ENCODE measurements around the gene MTHFD2L.

Gene MTHFD2L

GRCh38 chr4:74305000-74305399 is 147.1 kb downstream of the MTHFD2L start:
- DNase-seq (ENCODE audit: low read depth, low spot score), result no peak

- DNase-seq (ENCODE audit: low read depth, low spot score), result no peak
These were observed 149.3 kb downstream of the MTHFD2L start for GRCh38 chr4:74307170-74307569.

- no peak for DNase-seq (ENCODE audit: low read depth, low spot score)
These were observed 150.3 kb downstream of the MTHFD2L start, which contains the start of gene EPGN for GRCh38 chr4:74308215-74308614. TSS of gene EPGN (plus strand) at chr4:74308470. CDS start at chr4:74308534, 64 bp downstream.

- no peak for DNase-seq (ENCODE audit: low read depth, low spot score)
These were observed 151.3 kb downstream of the MTHFD2L start for GRCh38 chr4:74309223-74309622.

GRCh38 chr4:74311696-74312313 is 153.9 kb downstream of the MTHFD2L start:
- no peak for DNase-seq (ENCODE audit: low read depth, low spot score)

GRCh38 chr4:74314329-74314728 is 156.4 kb downstream of the MTHFD2L start:
- DNase-seq (ENCODE audit: low read depth, low spot score), result no peak

- no peak for DNase-seq (ENCODE audit: low read depth, low spot score)
These were observed 157.0 kb downstream of the MTHFD2L start for GRCh38 chr4:74314944-74315343.

GRCh38 chr4:74315376-74315775 is 157.5 kb downstream of the MTHFD2L start:
- no peak for DNase-seq (ENCODE audit: low read depth, low spot score)

- no peak for DNase-seq (ENCODE audit: low read depth, low spot score)
These were observed 158.5 kb downstream of the MTHFD2L start for GRCh38 chr4:74316397-74316796.

GRCh38 chr4:74317616-74318246 is 159.8 kb downstream of the MTHFD2L start:
- DNase-seq (ENCODE audit: low read depth, low spot score), result no peak

- DNase-seq (ENCODE audit: low read depth, low spot score), result no peak
These were observed 160.4 kb downstream of the MTHFD2L start for GRCh38 chr4:74318276-74318675.

GRCh38 chr4:74319470-74319869 is 161.6 kb downstream of the MTHFD2L start:
- no peak for DNase-seq (ENCODE audit: low read depth, low spot score)

- peak; percentile 32 for DNase-seq (ENCODE audit: low read depth, low spot score)
These were observed 162.7 kb downstream of the MTHFD2L start for GRCh38 chr4:74320559-74321118.

GRCh38 chr4:74322301-74322700 is 164.4 kb downstream of the MTHFD2L start:
- no peak for DNase-seq (ENCODE audit: low read depth, low spot score)

- DNase-seq (ENCODE audit: low read depth, low spot score), result no peak
These were observed 165.7 kb downstream of the MTHFD2L start for GRCh38 chr4:74323663-74324062.

- DNase-seq (ENCODE audit: low read depth, low spot score), result no peak
These were observed 166.3 kb downstream of the MTHFD2L start for GRCh38 chr4:74324262-74324661.

GRCh38 chr4:74325886-74326285 is 168.0 kb downstream of the MTHFD2L start:
- DNase-seq (ENCODE audit: low read depth, low spot score), result no peak

- DNase-seq (ENCODE audit: low read depth, low spot score), result no peak
These were observed 169.8 kb downstream of the MTHFD2L start for GRCh38 chr4:74327762-74328161.

GRCh38 chr4:74328501-74328900 is 170.6 kb downstream of the MTHFD2L start:
- DNase-seq (ENCODE audit: low read depth, low spot score), result no peak

GRCh38 chr4:74329307-74329706 is 171.4 kb downstream of the MTHFD2L start:
- no peak for DNase-seq (ENCODE audit: low read depth, low spot score)

- no peak for DNase-seq (ENCODE audit: low read depth, low spot score)
These were observed 172.4 kb downstream of the MTHFD2L start for GRCh38 chr4:74330295-74330750.

- DNase-seq (ENCODE audit: low read depth, low spot score), result no peak
These were observed 173.3 kb downstream of the MTHFD2L start for GRCh38 chr4:74331252-74331651.

- DNase-seq (ENCODE audit: low read depth, low spot score), result no peak
These were observed 174.0 kb downstream of the MTHFD2L start for GRCh38 chr4:74331944-74332343.
